AG20443 (cell line): ENCODE measurements around the gene NPHS2.
A peak's percentile ranks its signal among the peaks of the same experiment; 100 is the strongest.

Experiments used
- DNase-seq: peaks from one replicate; pipeline ENCODE4 v3.0.0; 2012; ENCODE audit warnings: low spot score, mixed read lengths

The NPHS2 gene

GRCh38 chr1:179575497-179576314 is at the start of gene NPHS2:
Gene NPHS2, minus strand, starts transcription at chr1:179575948. Its CDS starts 84 bp downstream, at chr1:179575864.
- no peak for DNase-seq

- DNase-seq: no peak
Measured at GRCh38 chr1:179612361-179612760, 36.6 kb upstream of the NPHS2 start.

GRCh38 chr1:179601093-179601492 is 25.3 kb upstream of the NPHS2 start:
- no peak for DNase-seq

- no peak for DNase-seq
Measured at GRCh38 chr1:179599623-179600249, 24.0 kb upstream of the NPHS2 start.

GRCh38 chr1:179598631-179599030 is 22.9 kb upstream of the NPHS2 start:
- DNase-seq: no peak

GRCh38 chr1:179591592-179592580 is 16.1 kb upstream of the NPHS2 start, which contains the start of gene TDRD5:
Gene TDRD5, plus strand, starts transcription at chr1:179591832. Its CDS starts 784 bp downstream, at chr1:179592616.
- DNase-seq: peak; percentile 66

GRCh38 chr1:179591253-179591591 is 15.5 kb upstream of the NPHS2 start:
- DNase-seq: no peak

- DNase-seq: no peak
Measured at GRCh38 chr1:179590671-179591070, 14.9 kb upstream of the NPHS2 start.

- no peak for DNase-seq
Measured at GRCh38 chr1:179589509-179589908, 13.8 kb upstream of the NPHS2 start.

- DNase-seq: no peak
Measured at GRCh38 chr1:179588425-179589024, 12.8 kb upstream of the NPHS2 start.

- no peak for DNase-seq
Measured at GRCh38 chr1:179587336-179587735, 11.6 kb upstream of the NPHS2 start.

- DNase-seq: peak; percentile 57
Measured at GRCh38 chr1:179586107-179586823, 10.5 kb upstream of the NPHS2 start.

- no peak for DNase-seq
Measured at GRCh38 chr1:179583771-179584320, 8.1 kb upstream of the NPHS2 start.

- no peak for DNase-seq
Measured at GRCh38 chr1:179576509-179576908, 761 bp upstream of the NPHS2 start.

- no peak for DNase-seq
Measured at GRCh38 chr1:179558078-179558477, 17.7 kb downstream of the NPHS2 start.

GRCh38 chr1:179554427-179554826 is 21.3 kb downstream of the NPHS2 start:
- DNase-seq: no peak

- DNase-seq: peak; percentile 50
Measured at GRCh38 chr1:179550746-179551682, 24.7 kb downstream of the NPHS2 start.

- no peak for DNase-seq
Measured at GRCh38 chr1:179549368-179549700, 26.4 kb downstream of the NPHS2 start.

- DNase-seq: no peak
Measured at GRCh38 chr1:179548666-179549367, 26.9 kb downstream of the NPHS2 start.
